Mammary epithelial cell (primary cell): ENCODE results near the gene KRT71.

ENCODE experiments used
- EZH2 ChIP-seq: IDR thresholded peaks from 2 replicates; pipeline ENCODE4 v1.6.1; 2012; ENCODE audit warnings: low read length, inconsistent platforms, borderline replicate concordance
- TF ChIP-seq, protein P1 (sequence below), 2 donors: IDR thresholded peaks in 1 of 2; conservative IDR thresholded peaks in 1 of 2; 2 replicates each; pipeline ENCODE4 v1.5.1; 2011 to 2012; ENCODE audit warnings: inconsistent platforms in 2 of 2, low read length in 2 of 2, mild to moderate bottlenecking in 2 of 2, control low read depth in 1 of 2, low read depth in 1 of 2; ENCODE audit not compliant: insufficient read depth in 1 of 2; ENCODE audit errors: extremely low read depth in 1 of 2

DNA sequence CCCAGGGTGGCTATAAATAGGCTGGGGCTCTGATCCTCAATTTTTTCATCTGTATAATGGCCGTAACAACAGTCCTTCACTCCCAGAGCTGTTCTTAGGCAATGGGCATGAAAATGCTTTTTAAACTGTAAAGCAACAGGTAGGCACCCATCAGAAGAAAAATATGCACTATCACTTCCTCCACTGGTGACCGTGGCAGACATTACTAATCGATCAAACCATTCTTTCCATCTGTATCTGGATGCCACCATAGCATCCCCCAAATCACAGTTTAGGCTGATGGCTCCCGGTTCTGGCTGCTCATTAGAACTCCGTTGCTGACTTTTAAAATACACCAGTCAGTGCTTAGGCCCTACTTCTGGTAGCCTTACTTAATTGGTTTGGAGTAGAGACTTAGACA lies 11.2 kb downstream of the KRT71 start:
- TF ChIP-seq, protein P1, sequence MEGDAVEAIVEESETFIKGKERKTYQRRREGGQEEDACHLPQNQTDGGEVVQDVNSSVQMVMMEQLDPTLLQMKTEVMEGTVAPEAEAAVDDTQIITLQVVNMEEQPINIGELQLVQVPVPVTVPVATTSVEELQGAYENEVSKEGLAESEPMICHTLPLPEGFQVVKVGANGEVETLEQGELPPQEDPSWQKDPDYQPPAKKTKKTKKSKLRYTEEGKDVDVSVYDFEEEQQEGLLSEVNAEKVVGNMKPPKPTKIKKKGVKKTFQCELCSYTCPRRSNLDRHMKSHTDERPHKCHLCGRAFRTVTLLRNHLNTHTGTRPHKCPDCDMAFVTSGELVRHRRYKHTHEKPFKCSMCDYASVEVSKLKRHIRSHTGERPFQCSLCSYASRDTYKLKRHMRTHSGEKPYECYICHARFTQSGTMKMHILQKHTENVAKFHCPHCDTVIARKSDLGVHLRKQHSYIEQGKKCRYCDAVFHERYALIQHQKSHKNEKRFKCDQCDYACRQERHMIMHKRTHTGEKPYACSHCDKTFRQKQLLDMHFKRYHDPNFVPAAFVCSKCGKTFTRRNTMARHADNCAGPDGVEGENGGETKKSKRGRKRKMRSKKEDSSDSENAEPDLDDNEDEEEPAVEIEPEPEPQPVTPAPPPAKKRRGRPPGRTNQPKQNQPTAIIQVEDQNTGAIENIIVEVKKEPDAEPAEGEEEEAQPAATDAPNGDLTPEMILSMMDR (conservative IDR thresholded peaks at IDR 0.05 in 1 of 2, IDR thresholded peaks at IDR 0.05 in 1 of 2; ENCODE audit: extremely low read depth in 1 of 2, insufficient read depth in 1 of 2, low read depth in 1 of 2, low read length in 2 of 2), result no peak
- no peak for TF ChIP-seq EZH2
